K562 (cell line): ENCODE results near the gene MANEA. TPM values are rescaled to one million over a fixed set of nuclear protein-coding genes. Genes with fewer than 3 reads are reported as not detected.

Source experiments
- ATAC-seq: fragments of 200-7000 bp; cut with Tn5 transposase; 3 replicates; pipeline ENCODE4 v1.9.1; 2020; ENCODE audit warnings: moderate library complexity
- BruUV-seq: library from RNA; stranded (reverse); fragments of 400-500 nt; replicated peaks from 2 replicates; lab custom pipeline; 2021; lab: Mats Ljungman, UMichigan
- CTCF ChIA-PET: fragments of 300-600 bp; formaldehyde crosslinking; extraction: SDS; loops from one replicate; lab custom pipeline; 2021; ENCODE audit warnings: low intra/inter-chr PET ratio; lab: Yijun Ruan, JAX
- POLR2A ChIA-PET: fragments of 300-600, 350-650 bp; sonication (Branson Sonifier 250); formaldehyde crosslinking; extraction: SDS; loops from one replicate; lab custom pipeline; 2021; ENCODE audit warnings: antibody characterized with exemption, inconsistent platforms; lab: Yijun Ruan, JAX
- DNase-seq, 4 experiments: peaks; one replicate each; pipeline versions ENCODE4 v3.0.0 to v3.0.0-alpha.2; 2011 to 2018; ENCODE audit warnings: low spot score in 3 of 4, mixed read lengths in 3 of 4; ENCODE audit errors: extremely low read depth in 1 of 4
- FAIRE-seq: peaks from 2 replicates; lab custom pipeline; 2011; peaks lifted over from hg19 to GRCh38; lab: Jason Lieb, UNC
- H2AFZ ChIP-seq: 2 replicates; pipeline ENCODE4 v1.6.0; 2011; ENCODE audit warnings: low read depth, low read length, control low read depth, inconsistent platforms
- H3K27ac ChIP-seq: fragments of 200-600 bp; 3 replicates; pipeline ENCODE4 v1.8.0; 2011; ENCODE audit warnings: low read depth, mild to moderate bottlenecking, control low read depth, inconsistent platforms, low read length, moderate library complexity, mixed read lengths; ENCODE audit errors: extremely low read depth
- H3K27me3 ChIP-seq, 2 experiments: fragments of 300-600 bp in 1 of 2; 2 replicates in 1 of 2; 3 replicates in 1 of 2; pipeline versions ENCODE4 v1.6.0 to v1.8.0; 2011; ENCODE audit warnings: inconsistent platforms in 2 of 2, low read length in 2 of 2, mild to moderate bottlenecking in 1 of 2, mixed read lengths in 1 of 2, moderate library complexity in 1 of 2; ENCODE audit not compliant: control insufficient read depth in 2 of 2, insufficient read depth in 2 of 2
- H3K36me3 ChIP-seq: fragments of 300-600 bp; 3 replicates; pipeline ENCODE4 v1.8.0; 2011; ENCODE audit warnings: mild to moderate bottlenecking, low read length, inconsistent platforms; ENCODE audit not compliant: control insufficient read depth, insufficient read depth
- H3K4me1 ChIP-seq, 2 experiments: fragments of 200-600 bp in 1 of 2; replicated peaks in 1 of 2; 2 replicates in 1 of 2; 3 replicates in 1 of 2; pipeline versions ENCODE4 v1.5.1 to v1.8.0; 2011; ENCODE audit warnings: inconsistent platforms in 2 of 2, low read length in 2 of 2, mild to moderate bottlenecking in 1 of 2, mixed read lengths in 1 of 2, moderate library complexity in 1 of 2; ENCODE audit not compliant: control insufficient read depth in 2 of 2, insufficient read depth in 2 of 2
- H3K4me2 ChIP-seq: 2 replicates; pipeline ENCODE4 v1.6.1; 2011; ENCODE audit warnings: low read length, control low read depth, inconsistent platforms, mixed read lengths; ENCODE audit not compliant: insufficient read depth
- H3K4me3 ChIP-seq: fragments of 200-600 bp; sonication (generic), shearing (Covaris generic); 2 replicates; pipeline ENCODE4 v1.5.1; 2016; ENCODE audit warnings: control low read depth, inconsistent platforms
- H3K79me2 ChIP-seq: fragments of 200-600 bp; 3 replicates; pipeline ENCODE4 v1.8.0; 2011; ENCODE audit warnings: low read length, inconsistent platforms; ENCODE audit not compliant: control insufficient read depth, insufficient read depth
- H3K9ac ChIP-seq, 2 experiments: 2 replicates each; pipeline versions ENCODE4 v1.6.0 to v1.6.1; 2011; ENCODE audit warnings: low read depth in 2 of 2, low read length in 2 of 2, control low read depth in 1 of 2, inconsistent platforms in 1 of 2, mild to moderate bottlenecking in 1 of 2, mixed read lengths in 1 of 2; ENCODE audit not compliant: insufficient read depth in 1 of 2
- H3K9me1 ChIP-seq: one replicate; pipeline ENCODE4 v1.6.0; 2011; ENCODE audit warnings: inconsistent platforms, mild to moderate bottlenecking, low read length, moderate library complexity; ENCODE audit not compliant: control insufficient read depth, insufficient read depth
- H3K9me3 ChIP-seq: replicated peaks from 2 replicates; pipeline ENCODE4 v1.5.1; 2011; ENCODE audit warnings: low read depth, low read length, inconsistent platforms; ENCODE audit not compliant: control insufficient read depth, insufficient read depth
- H4K20me1 ChIP-seq: replicated peaks from 2 replicates; pipeline ENCODE4 v1.6.1; 2011; ENCODE audit warnings: low read length, inconsistent platforms, mixed read lengths; ENCODE audit not compliant: control insufficient read depth, insufficient read depth
- ELK1 ChIP-seq: sonication (generic); formaldehyde crosslinking; IDR thresholded peaks from 2 replicates; pipeline ENCODE4 v1.8.1; 2022; ENCODE audit warnings: missing genetic modification reagents
- FUS ChIP-seq: fragments of 200-400 bp; formaldehyde crosslinking; optimal IDR thresholded peaks from 2 replicates; pipeline ENCODE3; 2017; ENCODE audit warnings: low read depth, low read length
- GTF2A2 ChIP-seq: IDR thresholded peaks from 2 replicates; pipeline ENCODE4 v1.6.1; 2016; ENCODE audit warnings: mild to moderate bottlenecking, missing genetic modification characterization, missing compliant biosample characterization
- NONO ChIP-seq, 2 experiments: fragments of 200-400 bp in 1 of 2; fragments of 450-650 bp in 1 of 2; formaldehyde crosslinking in 1 of 2; IDR thresholded peaks; 2 replicates each; pipeline ENCODE4 v1.6.1; 2017; ENCODE audit warnings: low read depth in 2 of 2, mild to moderate bottlenecking in 2 of 2, moderate library complexity in 2 of 2, low read length in 1 of 2
- PHF8 ChIP-seq: fragments of 200-600 bp; sonication (generic); IDR thresholded peaks from 2 replicates; pipeline ENCODE4 v1.6.1; 2012; ENCODE audit warnings: mixed run types, mild to moderate bottlenecking, inconsistent platforms, low read length, moderate library complexity, borderline replicate concordance
- PREB ChIP-seq: sonication (generic); formaldehyde crosslinking; IDR thresholded peaks from 2 replicates; pipeline ENCODE4 v1.8.1; 2023; ENCODE audit warnings: mild to moderate bottlenecking, missing genetic modification reagents
- RBM15 ChIP-seq: fragments of 200-400 bp; formaldehyde crosslinking; IDR thresholded peaks from 2 replicates; pipeline ENCODE4 v1.6.1; 2018; ENCODE audit warnings: mild to moderate bottlenecking, low read length, moderate library complexity; ENCODE audit not compliant: insufficient read depth
- RCOR1 ChIP-seq, 2 experiments: IDR thresholded peaks; 2 replicates each; pipeline ENCODE4 v1.6.1; 2012; ENCODE audit warnings: low read depth in 2 of 2, low read length in 2 of 2, borderline replicate concordance in 1 of 2, improper control_type of control experiment in 1 of 2
- ZBTB43 ChIP-seq: sonication (generic); formaldehyde crosslinking; IDR thresholded peaks from 2 replicates; pipeline ENCODE4 v1.8.0; 2023; ENCODE audit warnings: mild to moderate bottlenecking, missing genetic modification reagents
- ZBTB9 ChIP-seq: fragments of 450-650 bp; formaldehyde crosslinking; IDR thresholded peaks from 2 replicates; pipeline ENCODE4 v1.4.0; 2020; ENCODE audit warnings: mild to moderate bottlenecking, moderate library complexity
- ZNF324 ChIP-seq: fragments of 250-450 bp; sonication (Bioruptor Pico); IDR thresholded peaks from 2 replicates; pipeline ENCODE4 v1.4.0; 2020; ENCODE audit warnings: mild to moderate bottlenecking
- ZNF561 ChIP-seq: fragments of 450-650 bp; formaldehyde crosslinking; conservative IDR thresholded peaks from 2 replicates; pipeline ENCODE4 v1.4.0; 2020; ENCODE audit warnings: mild to moderate bottlenecking, moderate library complexity
- ZNF583 ChIP-seq: fragments of 250-450 bp; sonication (Bioruptor Pico); IDR thresholded peaks from 2 replicates; pipeline ENCODE4 v1.4.0; 2020
- ZNF699 ChIP-seq: fragments of 250-450 bp; sonication (Bioruptor Pico); IDR thresholded peaks from 2 replicates; pipeline ENCODE4 v1.8.0; 2021; ENCODE audit warnings: mild to moderate bottlenecking, moderate library complexity; ENCODE audit not compliant: insufficient replicate concordance
- ZNF77 ChIP-seq: fragments of 250-450 bp; sonication (Bioruptor Pico); IDR thresholded peaks from 2 replicates; pipeline ENCODE4 v1.5.0; 2020
- WGBS: fragments of 100-300 bp; shearing (Covaris generic); methylation state at CpG from one replicate; pipeline ENCODE4 v1.1.6; 2016; ENCODE audit warnings: low coverage, mixed read lengths; ENCODE audit not compliant: insufficient coverage; ENCODE audit errors: missing lambda C conversion rate; 5-methylcytosine and 5-hydroxymethylcytosine counted together
- in situ Hi-C: fragments of 300-500 bp; cut with MboI; formaldehyde crosslinking; loops from 4 replicates; pipeline ENCODE4 v1.15.0; 2018; ENCODE audit warnings: inconsistent platforms, mixed read lengths
- intact Hi-C: fragments of 100-400 bp; cut with micrococcal nuclease; formaldehyde crosslinking; loops from 2 replicates; pipeline ENCODE4 v1.14.2; 2022
- polyA plus RNA-seq, 8 experiments: library from polyadenylated mRNA; depleted of rRNA in 4 of 8; stranded (reverse) in 5 of 8; unstranded in 3 of 8; fragments of >200 nt; fragmentation: Nextera tagmentation in 2 of 8; fragmentation: Illumina TruSeq in 1 of 8; extraction: Ambion mirVana in 2 of 8; extraction: Trizol in 1 of 8; gene quantifications; 2 replicates each; pipeline versions ENCODE4 v1.2.1 to v1.2.3, GENCODE V29; 2011 to 2014; ENCODE audit warnings: inconsistent platforms in 1 of 8, missing spikeins in 1 of 8
- total RNA-seq, 7 experiments: library from RNA; depleted of rRNA in 6 of 7; stranded (reverse); fragments of >200 nt in 6 of 7; fragmentation: Illumina TruSeq in 2 of 7; extraction: Trizol in 2 of 7; gene quantifications; 2 replicates each; pipeline versions ENCODE4 v1.2.1 to v1.2.3, GENCODE V29; 2011 to 2021; ENCODE audit warnings: low replicate concordance in 1 of 7
- TF ChIP-seq, protein P1 (sequence below): fragments of 450-650 bp; formaldehyde crosslinking; IDR thresholded peaks from 2 replicates; pipeline ENCODE4 v1.4.0; 2022; ENCODE audit warnings: mild to moderate bottlenecking, moderate library complexity

MANEA gene
- total and polyA plus RNA-seq, 9 of the 15 experiments (the other 6 are each of a cell fraction or from before 2014, with no cell fraction given): 4.8 to 16.1 (median 11.4) TPM

- under 1% methylated on average over 24 of the region's 25 CpGs for WGBS
- no peaks in the 10 kb centered on the region for H3K4me1 ChIP-seq
- no peaks in the 10 kb centered on the region for H3K36me3 ChIP-seq
- intact Hi-C loops (no loop called here), in situ Hi-C loops (no loop called here)
- CTCF ChIA-PET: no interaction called here
- POLR2A ChIA-PET: no interaction called here
- ATAC-seq (no peak), DNase-seq (no peak), FAIRE-seq (no peak)
- no peak overlapping the region for H3K4me3 ChIP-seq
- H3K9me3 ChIP-seq: no peaks in the 10 kb centered on the region
- H3K27ac ChIP-seq: no peak overlapping the region
- no peaks in the 10 kb centered on the region for H3K9me1 ChIP-seq
- no peaks in the 10 kb centered on the region for H4K20me1 ChIP-seq
- H3K79me2 ChIP-seq: no peaks in the 10 kb centered on the region
- H2AFZ ChIP-seq: no peak overlapping the region
- no peak overlapping the region for H3K4me2 ChIP-seq
- H3K27me3 ChIP-seq: no peaks in the 10 kb centered on the region
- no peak overlapping the region; a peak in 1 of 4 replicates for H3K9ac ChIP-seq
- BruUV-seq: no TSS peak
- TF ChIP-seq FUS (no peak), RBM15 (no peak), ZBTB9 (no peak), GTF2A2 (tag) (no peak), ZNF561 (CRISPR knock-in tag) (no peak), ZNF699 (CRISPR knock-in tag) (no peak), ZNF583 (no peak), RCOR1 (IDR thresholded peaks at IDR 0.05; ENCODE audit: borderline replicate concordance in 1 of 2, low read depth in 2 of 2, low read length in 2 of 2) (no peak), PHF8 (no peak), NONO (IDR thresholded peaks at IDR 0.05; ENCODE audit: low read depth in 2 of 2, low read length in 1 of 2) (no peak), PREB (CRISPR knock-in tag) (no peak), ELK1 (no peak), ZBTB43 (CRISPR knock-in tag) (no peak), ZNF324 (no peak), ZNF77 (CRISPR knock-in tag) (no peak)
- TF ChIP-seq, protein P1, sequence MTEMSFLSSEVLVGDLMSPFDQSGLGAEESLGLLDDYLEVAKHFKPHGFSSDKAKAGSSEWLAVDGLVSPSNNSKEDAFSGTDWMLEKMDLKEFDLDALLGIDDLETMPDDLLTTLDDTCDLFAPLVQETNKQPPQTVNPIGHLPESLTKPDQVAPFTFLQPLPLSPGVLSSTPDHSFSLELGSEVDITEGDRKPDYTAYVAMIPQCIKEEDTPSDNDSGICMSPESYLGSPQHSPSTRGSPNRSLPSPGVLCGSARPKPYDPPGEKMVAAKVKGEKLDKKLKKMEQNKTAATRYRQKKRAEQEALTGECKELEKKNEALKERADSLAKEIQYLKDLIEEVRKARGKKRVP (CRISPR knock-in tag): no peak
Measured at GRCh38 chr6:95636552-95637431, 59.5 kb downstream of the MANEA start.
